ENCODE results near the gene GARIN5A. TPM values are rescaled to one million over a fixed set of nuclear protein-coding genes. Genes with fewer than 3 reads are reported as not detected.

Gene GARIN5A
- total and polyA plus RNA-seq, 2 experiments from 2014 or later = 13.3 to 25.0 TPM

GRCh38 chr19:50420127-50420526 is 56.5 kb downstream of the GARIN5A start:
- Histone ChIP-seq H3K9me2 (ENCODE audit: insufficient read depth) (no peaks in the 10 kb centered on the region), H3K4me3 (peak overlapping the region; percentile 78), H3K79me2 (replicated peaks; ENCODE audit: insufficient read depth) (peaks cover 6% of the 10 kb centered on the region; the same call in 1 of the 2 replicates), H3K27ac (ENCODE audit: low read depth) (no peak overlapping the region), H3K27me3 (ENCODE audit: insufficient read depth) (no peaks in the 10 kb centered on the region), H3F3A (replicated peaks; ENCODE audit: low read depth) (peaks cover 12% of the 10 kb centered on the region; the same call in 1 of the 2 replicates), H3K36me3 (ENCODE audit: insufficient read depth) (no peaks in the 10 kb centered on the region), H3K4me2 (peak overlapping the region; percentile 98), H4K20me1 (replicated peaks; ENCODE audit: insufficient read depth) (no peaks in the 10 kb centered on the region), H2AFZ (no peak overlapping the region), H3K4me1 (ENCODE audit: insufficient read depth) (peaks cover 11% of the 10 kb centered on the region; the same call in 1 of the 2 replicates)
- Mint-ChIP-seq H3K27ac (no peak overlapping the region), H3K4me1 (peaks cover 20% of the 10 kb centered on the region), H3K36me3 (ENCODE audit: low read depth) (peaks cover 24% of the 10 kb centered on the region), H3K4me3 (peak overlapping the region; percentile 82), H3K9me3 (peaks cover 3% of the 10 kb centered on the region; the same call in 2 of the 3 replicates), H3K27me3 (ENCODE audit: insufficient read depth, low read depth, poor library complexity) (peaks cover 10% of the 10 kb centered on the region)
- DNase-seq (ENCODE audit: low spot score) = no peak
- TF ChIP-seq REST (IDR thresholded peaks at IDR 0.05; ENCODE audit: unreplicated experiment) = no peak
- TF ChIP-seq STAT1 (IDR thresholded peaks at IDR 0.05; ENCODE audit: unreplicated experiment) = no peak
- TF ChIP-seq NANOG (IDR thresholded peaks at IDR 0.05; ENCODE audit: borderline replicate concordance) = no peak
- TF ChIP-seq POLR2AphosphoS5 (IDR thresholded peaks at IDR 0.05; ENCODE audit: low read depth) = no peak
- no peak for TF ChIP-seq EZH2phosphoT487 (IDR thresholded peaks at IDR 0.05; ENCODE audit: unreplicated experiment)
- no peak for TF ChIP-seq ZNF462 (CRISPR knock-in tag; IDR thresholded peaks at IDR 0.05)
- ATAC-seq = no peak
